ENCODE measurements around the gene MOCOS. TPM values are rescaled to one million over a fixed set of nuclear protein-coding genes. Genes with fewer than 3 reads are reported as not detected.

The MOCOS gene, protein sequence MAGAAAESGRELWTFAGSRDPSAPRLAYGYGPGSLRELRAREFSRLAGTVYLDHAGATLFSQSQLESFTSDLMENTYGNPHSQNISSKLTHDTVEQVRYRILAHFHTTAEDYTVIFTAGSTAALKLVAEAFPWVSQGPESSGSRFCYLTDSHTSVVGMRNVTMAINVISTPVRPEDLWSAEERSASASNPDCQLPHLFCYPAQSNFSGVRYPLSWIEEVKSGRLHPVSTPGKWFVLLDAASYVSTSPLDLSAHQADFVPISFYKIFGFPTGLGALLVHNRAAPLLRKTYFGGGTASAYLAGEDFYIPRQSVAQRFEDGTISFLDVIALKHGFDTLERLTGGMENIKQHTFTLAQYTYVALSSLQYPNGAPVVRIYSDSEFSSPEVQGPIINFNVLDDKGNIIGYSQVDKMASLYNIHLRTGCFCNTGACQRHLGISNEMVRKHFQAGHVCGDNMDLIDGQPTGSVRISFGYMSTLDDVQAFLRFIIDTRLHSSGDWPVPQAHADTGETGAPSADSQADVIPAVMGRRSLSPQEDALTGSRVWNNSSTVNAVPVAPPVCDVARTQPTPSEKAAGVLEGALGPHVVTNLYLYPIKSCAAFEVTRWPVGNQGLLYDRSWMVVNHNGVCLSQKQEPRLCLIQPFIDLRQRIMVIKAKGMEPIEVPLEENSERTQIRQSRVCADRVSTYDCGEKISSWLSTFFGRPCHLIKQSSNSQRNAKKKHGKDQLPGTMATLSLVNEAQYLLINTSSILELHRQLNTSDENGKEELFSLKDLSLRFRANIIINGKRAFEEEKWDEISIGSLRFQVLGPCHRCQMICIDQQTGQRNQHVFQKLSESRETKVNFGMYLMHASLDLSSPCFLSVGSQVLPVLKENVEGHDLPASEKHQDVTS
- total RNA-seq (2016; rRNA removed; fragmentation: Illumina TruSeq; extraction: Trizol) = 15.4 and 20.0 TPM in 2 replicates
- total RNA-seq (2016; cell fraction: cytosol; rRNA removed; fragmentation: Illumina TruSeq; extraction: Trizol; ENCODE audit: low read depth) = 6.6 TPM in 2 replicates
- total RNA-seq (2016; cell fraction: insoluble cytoplasmic fraction; rRNA removed; fragmentation: Illumina TruSeq; extraction: Trizol) = 16.3 and 19.1 TPM in 2 replicates
- total RNA-seq (2016; cell fraction: membrane; rRNA removed; fragmentation: Illumina TruSeq; extraction: Trizol) = 9.0 TPM in 2 replicates
- total RNA-seq (2016; cell fraction: nucleus; rRNA removed; fragmentation: Illumina TruSeq; extraction: Trizol) = 10.5 and 13.5 TPM in 2 replicates
- 7.7 and 10.1 TPM in 2 replicates for polyA plus RNA-seq (2011; rRNA removed)
- 6.0 and 7.8 TPM in 2 replicates for polyA plus RNA-seq (2011; cell fraction: cytosol; rRNA removed)
- polyA plus RNA-seq (2011; cell fraction: nucleus; rRNA removed) = 9.4 and 10.7 TPM in 2 replicates
- polyA plus RNA-seq (2012) = 7.5 and 8.7 TPM in 2 replicates
- 2.9 and 3.1 TPM in 2 replicates for polyA plus RNA-seq (2016; cell fraction: cytosol; fragmentation: Illumina TruSeq; extraction: Trizol; ENCODE audit: low read depth)
- 21.6 and 25.3 TPM in 2 replicates for polyA plus RNA-seq (2016; cell fraction: insoluble cytoplasmic fraction; fragmentation: Illumina TruSeq; extraction: Trizol; ENCODE audit: low read depth)
- polyA plus RNA-seq (2016; cell fraction: membrane; fragmentation: Illumina TruSeq; extraction: Trizol; ENCODE audit: low read depth) = 7.1 and 8.1 TPM in 2 replicates
- 13.4 and 18.9 TPM in 2 replicates for polyA plus RNA-seq (2016; cell fraction: nucleus; fragmentation: Illumina TruSeq; extraction: Trizol; ENCODE audit: insufficient read depth, low read depth)
- polyA minus RNA-seq (2011; rRNA and poly(A)+ RNA removed; ENCODE audit: low replicate concordance) = 28.6 and 205 TPM in 2 replicates
- 9.8 and 12.9 TPM in 2 replicates for polyA minus RNA-seq (2011; cell fraction: cytosol; rRNA and poly(A)+ RNA removed)
- 16.5 and 21.5 TPM in 2 replicates for polyA minus RNA-seq (2011; cell fraction: nucleus; rRNA and poly(A)+ RNA removed)
- percentile 70 among the genes with signal in this experiment for Bru-seq, nascent RNA
- BruChase-seq, experiment 1, labeled RNA remaining after a 6-hour chase = percentile 68 among the genes with signal in this experiment
- BruChase-seq, experiment 2, labeled RNA remaining after a 2-hour chase = percentile 68 among the genes with signal in this experiment
- long read RNA-seq, experiment 1, full-length matches to known transcripts = 26 of 58 reads
- long read RNA-seq, experiment 1, partial matches to known transcripts = 10 of 58 reads
- long read RNA-seq, experiment 1, other reads (novel, unspliced or antisense) = 22 of 58 reads
- long read RNA-seq, experiment 2, full-length matches to known transcripts = 34 of 113 reads
- long read RNA-seq, experiment 2, partial matches to known transcripts = 27 of 113 reads
- long read RNA-seq, experiment 2, other reads (novel, unspliced or antisense) = 52 of 113 reads

- no TSS peak for BruUV-seq (replicated peaks)
- Histone ChIP-seq H3K36me3 (replicated peaks in 1 of 2; ENCODE audit: control insufficient read depth in 1 of 2, insufficient read depth in 2 of 2, low read length in 2 of 2) (peaks cover 4 to 11% of the 10 kb centered on the region in 2 experiments; a peak in 2 of 5 replicates), H3K9ac (ENCODE audit: insufficient read depth, low read depth, low read length) (peak within 1 kb of the TSS; percentile 95), H3K4me3 (replicated peaks in 1 of 3; ENCODE audit: insufficient read depth in 1 of 3, low read depth in 2 of 3, low read length in 3 of 3) (peak within 1 kb of the TSS; percentile 79 to 86 (median 81)), H3K4me2 (ENCODE audit: low read depth, low read length) (peak within 1 kb of the TSS; percentile 70), H3K4me1 (ENCODE audit: insufficient read depth, low read length) (peaks cover 62% of the 10 kb centered on the region), H3K79me2 (ENCODE audit: insufficient read depth, low read length) (peaks cover 36% of the 10 kb centered on the region), H4K20me1 (ENCODE audit: insufficient read depth, low read length) (no peaks in the 10 kb centered on the region), H3K27me3 (ENCODE audit: control insufficient read depth in 1 of 2, insufficient read depth in 2 of 2, low read length in 2 of 2) (no peaks in the 10 kb centered on the region; a peak in 1 of 5 replicates), H3K27ac (ENCODE audit: extremely low read length, insufficient read depth, low read length) (peak within 1 kb of the TSS; percentile 72), H3K9me3 (ENCODE audit: low read length) (no peaks in the 10 kb centered on the region), H2AFZ (ENCODE audit: low read length) (no peak within 1 kb of the TSS)
- WGBS (ENCODE audit: low lambda C conversion rate) = 0% methylated on average over 5 of the region's 66 CpGs
- POLR2A ChIA-PET = interaction anchor here (0.6 to 7.4 kb wide), 8 partner anchors 7 to 58 kb away, joined by 3 to 103 read pairs (median 6); partner anchors contain the start of genes ELP2 and SLC39A6
- in situ Hi-C loops (cut with HindIII; ENCODE audit: extremely low pct_ligation_motif_present, low pct_unique_long_range_greater_than_20kb) (no loop called here), intact Hi-C loops (cut with micrococcal nuclease; ENCODE audit: unreplicated experiment) (loop anchor here (2.0 to 10.0 kb wide), 2 partner anchors 67 to 97 kb away; no protein-coding TSS in a partner anchor)
- DNase-seq (ENCODE audit: low spot score) (peak; percentile 68), FAIRE-seq (no peak), ATAC-seq (peak; percentile 91)
- CTCF ChIA-PET (ENCODE audit: low intra/inter-chr PET ratio, low total read pairs) = no interaction called here
- TF ChIP-seq REXO4 (CRISPR knock-in tag; IDR thresholded peaks at IDR 0.05; ENCODE audit: borderline replicate concordance) (no peak), POLR2A (IDR thresholded peaks at IDR 0.05; ENCODE audit: insufficient read depth in 1 of 2, low read depth in 2 of 2, low read length in 2 of 2) (peak; percentile 83 to 86), RNF219 (CRISPR knock-in tag; IDR thresholded peaks at IDR 0.05) (no peak), TRIM24 (CRISPR knock-in tag; IDR thresholded peaks at IDR 0.05) (no peak), TARDBP (CRISPR knock-in tag; IDR thresholded peaks at IDR 0.05) (no peak), TAF1 (CRISPR knock-in tag; IDR thresholded peaks at IDR 0.05) (peak; percentile 75; the same call in 1 of the 2 replicates), MED13 (CRISPR knock-in tag; IDR thresholded peaks at IDR 0.05) (no peak; the same call in 1 of the 2 replicates)
- TF ChIP-seq, protein P1, sequence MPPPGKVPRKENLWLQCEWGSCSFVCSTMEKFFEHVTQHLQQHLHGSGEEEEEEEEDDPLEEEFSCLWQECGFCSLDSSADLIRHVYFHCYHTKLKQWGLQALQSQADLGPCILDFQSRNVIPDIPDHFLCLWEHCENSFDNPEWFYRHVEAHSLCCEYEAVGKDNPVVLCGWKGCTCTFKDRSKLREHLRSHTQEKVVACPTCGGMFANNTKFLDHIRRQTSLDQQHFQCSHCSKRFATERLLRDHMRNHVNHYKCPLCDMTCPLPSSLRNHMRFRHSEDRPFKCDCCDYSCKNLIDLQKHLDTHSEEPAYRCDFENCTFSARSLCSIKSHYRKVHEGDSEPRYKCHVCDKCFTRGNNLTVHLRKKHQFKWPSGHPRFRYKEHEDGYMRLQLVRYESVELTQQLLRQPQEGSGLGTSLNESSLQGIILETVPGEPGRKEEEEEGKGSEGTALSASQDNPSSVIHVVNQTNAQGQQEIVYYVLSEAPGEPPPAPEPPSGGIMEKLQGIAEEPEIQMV (CRISPR knock-in tag; IDR thresholded peaks at IDR 0.05; ENCODE audit: low read depth) = no peak
- TF ChIP-seq, protein P2, sequence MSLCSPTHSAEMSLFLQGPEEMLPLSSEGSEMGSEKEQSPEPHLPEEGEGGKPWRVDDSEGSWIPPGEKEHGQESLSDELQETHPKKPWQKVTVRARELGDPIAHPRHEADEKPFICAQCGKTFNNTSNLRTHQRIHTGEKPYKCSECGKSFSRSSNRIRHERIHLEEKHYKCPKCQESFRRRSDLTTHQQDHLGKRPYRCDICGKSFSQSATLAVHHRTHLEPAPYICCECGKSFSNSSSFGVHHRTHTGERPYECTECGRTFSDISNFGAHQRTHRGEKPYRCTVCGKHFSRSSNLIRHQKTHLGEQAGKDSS (CRISPR knock-in tag; IDR thresholded peaks at IDR 0.05; ENCODE audit: borderline replicate concordance, low read depth) = peak; percentile 19; the same call in 1 of the 2 replicates
Observed at GRCh38 chr18:36187193-36187825, at the start of gene MOCOS. MOCOS (plus strand) TSS chr18:36187497; CDS start chr18:36187540, 43 bp downstream.
